BLaER1 treated with 17β-estradiol and CSF1 and Interleukin-3, amounts not matched to agents 10 nM and 100 nM (cell line): Measurements from ENCODE around the gene RPS6KA4.

Source experiments
- H3K27ac ChIP-seq, 11 experiments: shearing (Covaris generic); formaldehyde crosslinking; 2 replicates each; pipeline ENCODE4 v1.8.1; 2022
- H3K27me3 ChIP-seq, 11 experiments: shearing (Covaris generic); formaldehyde crosslinking; 2 replicates each; pipeline ENCODE4 v1.8.1; 2022
- H3K36me3 ChIP-seq, 11 experiments: shearing (Covaris generic); formaldehyde crosslinking; 2 replicates each; pipeline ENCODE4 v1.8.1; 2022
- H3K4me1 ChIP-seq, 10 experiments: shearing (Covaris generic); formaldehyde crosslinking; 2 replicates each; pipeline ENCODE4 v1.8.1; 2022
- H3K4me2 ChIP-seq, 11 experiments: shearing (Covaris generic); formaldehyde crosslinking; 2 replicates each; pipeline ENCODE4 v1.8.1; 2022
- H3K4me3 ChIP-seq, 10 experiments: shearing (Covaris generic); formaldehyde crosslinking; 2 replicates each; pipeline ENCODE4 v1.8.1; 2022
- H3K9ac ChIP-seq, 11 experiments: shearing (Covaris generic); formaldehyde crosslinking; 2 replicates each; pipeline ENCODE4 v1.8.1; 2022
- H3K9me3 ChIP-seq, 11 experiments: shearing (Covaris generic); formaldehyde crosslinking; replicated peaks in 1 of 11; 2 replicates each; pipeline ENCODE4 v1.8.1; 2022
- H4K20me1 ChIP-seq, 11 experiments: shearing (Covaris generic); formaldehyde crosslinking; 2 replicates each; pipeline ENCODE4 v1.8.1; 2022
- Cebpa-rat ChIP-seq, 11 experiments: shearing (Covaris generic); IDR thresholded peaks; 2 replicates each; pipeline ENCODE4 v1.8.1; 2022

The RPS6KA4 gene

DNA sequence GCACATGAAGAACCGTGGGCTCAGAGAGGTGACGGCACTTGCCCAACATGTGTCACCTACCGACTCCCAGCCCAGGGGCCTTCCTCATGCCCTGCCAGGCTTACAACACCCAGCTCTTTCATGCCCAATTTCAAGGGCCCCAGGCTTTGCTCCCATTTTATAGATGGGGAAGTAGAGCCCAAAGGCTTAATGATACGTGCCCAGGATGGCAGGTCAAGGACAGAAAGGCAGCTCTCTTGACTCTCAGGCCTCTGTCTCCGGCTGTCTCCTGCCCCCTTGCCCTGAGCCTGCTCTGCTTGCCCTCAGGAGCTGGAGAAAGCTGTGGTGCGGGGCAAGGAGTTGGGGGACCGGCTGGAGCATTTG, 10.0 kb upstream of the RPS6KA4 start:
- H3K4me1 ChIP-seq, result peaks cover 35 to 96% (median 81%) of the 10 kb centered on the region in 10 experiments
- H3K27ac ChIP-seq, result no peak overlapping the region
- no peak for TF ChIP-seq Cebpa-rat (IDR thresholded peaks at IDR 0.05)
- H3K4me3 ChIP-seq, result no peak overlapping the region
- no peaks in the 10 kb centered on the region for H3K9me3 ChIP-seq
- no peak overlapping the region for H3K9ac ChIP-seq
- peak overlapping the region in 7 of 11 experiments; percentile 3 to 49 (median 39); a peak in 8 of 22 replicates for H3K4me2 ChIP-seq
- no peaks in the 10 kb centered on the region; a peak in 2 of 22 replicates for H3K36me3 ChIP-seq
- peaks cover 0 to 27% (median 15%) of the 10 kb centered on the region in 11 experiments; a peak in 11 of 22 replicates for H4K20me1 ChIP-seq
- peaks cover 0 to 45% (median 0%) of the 10 kb centered on the region in 11 experiments; a peak in 7 of 22 replicates for H3K27me3 ChIP-seq

DNA sequence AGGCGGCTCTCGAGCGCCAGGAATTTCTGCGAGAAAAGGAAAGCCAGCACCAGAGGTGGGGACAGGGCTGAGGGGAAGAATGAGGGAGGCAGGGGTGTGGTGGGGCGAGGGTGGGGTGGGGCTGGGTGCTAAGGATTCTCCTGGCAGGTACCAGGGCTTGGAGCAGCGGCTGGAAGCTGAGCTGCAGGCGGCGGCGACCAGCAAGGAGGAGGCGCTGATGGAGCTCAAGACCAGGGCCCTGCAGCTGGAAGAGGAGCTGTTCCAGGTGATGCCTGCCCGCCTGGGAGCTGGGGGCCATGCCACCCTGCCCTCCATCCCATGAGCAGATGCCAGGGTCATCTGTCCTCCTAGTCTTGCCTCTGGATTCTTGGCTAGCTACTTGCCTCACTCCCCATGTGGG, 9.6 kb upstream of the RPS6KA4 start:
- Histone ChIP-seq H3K9me3 (no peaks in the 10 kb centered on the region), H3K36me3 (no peaks in the 10 kb centered on the region; a peak in 1 of 22 replicates), H4K20me1 (peaks cover 0 to 27% (median 15%) of the 10 kb centered on the region in 11 experiments; a peak in 11 of 22 replicates), H3K27me3 (peaks cover 0 to 45% (median 0%) of the 10 kb centered on the region in 11 experiments; a peak in 7 of 22 replicates), H3K27ac (no peak overlapping the region), H3K4me1 (peaks cover 35 to 96% (median 83%) of the 10 kb centered on the region in 10 experiments), H3K4me2 (peak overlapping the region in 8 of 11 experiments; percentile 2 to 99 (median 94); a peak in 15 of 22 replicates), H3K9ac (no peak overlapping the region), H3K4me3 (no peak overlapping the region)
- TF ChIP-seq Cebpa-rat (IDR thresholded peaks at IDR 0.05), result no peak

DNA sequence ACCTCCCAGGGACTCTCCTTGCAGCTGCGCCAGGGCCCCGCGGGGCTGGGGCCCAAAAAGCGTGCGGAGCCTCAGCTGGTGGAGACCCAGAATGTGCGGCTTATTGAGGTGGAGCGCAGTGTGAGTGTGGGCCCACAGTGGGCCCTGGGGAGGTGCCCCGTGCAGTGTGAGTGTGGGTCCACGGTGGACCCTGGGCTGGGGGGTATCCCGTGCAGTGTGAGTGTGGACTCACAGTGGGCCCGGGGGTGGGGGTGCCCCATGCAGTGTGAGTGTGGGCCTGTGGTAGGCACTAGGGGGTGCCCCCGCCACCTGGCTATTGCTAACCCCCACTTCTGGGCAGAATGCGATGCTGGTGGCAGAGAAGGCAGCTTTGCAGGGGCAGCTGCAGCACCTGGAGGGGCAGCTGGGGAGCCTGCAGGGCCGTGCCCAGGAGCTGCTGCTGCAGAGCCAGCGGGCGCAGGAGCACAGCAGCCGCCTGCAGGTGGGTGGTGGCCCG, 7.8 kb upstream of the RPS6KA4 start:
- peak overlapping the region in 5 of 11 experiments; percentile 13 to 66 (median 36); a peak in 6 of 22 replicates for H3K27ac ChIP-seq
- peak overlapping the region in 5 of 11 experiments; percentile 52 to 66 (median 61); a peak in 10 of 22 replicates for H3K9ac ChIP-seq
- peak overlapping the region in 3 of 10 experiments; percentile 5 to 44 (median 44); a peak in 3 of 20 replicates for H3K4me3 ChIP-seq
- no peaks in the 10 kb centered on the region for H3K9me3 ChIP-seq
- peaks cover 0 to 45% (median 0%) of the 10 kb centered on the region in 11 experiments; a peak in 7 of 22 replicates for H3K27me3 ChIP-seq
- peaks cover 46 to 97% (median 88%) of the 10 kb centered on the region in 10 experiments for H3K4me1 ChIP-seq
- H4K20me1 ChIP-seq, result peaks cover 0 to 27% (median 15%) of the 10 kb centered on the region in 11 experiments; a peak in 11 of 22 replicates
- no peak for TF ChIP-seq Cebpa-rat (IDR thresholded peaks at IDR 0.05)
- no peaks in the 10 kb centered on the region for H3K36me3 ChIP-seq
- peak overlapping the region; percentile 52 to 99 (median 92) for H3K4me2 ChIP-seq

DNA sequence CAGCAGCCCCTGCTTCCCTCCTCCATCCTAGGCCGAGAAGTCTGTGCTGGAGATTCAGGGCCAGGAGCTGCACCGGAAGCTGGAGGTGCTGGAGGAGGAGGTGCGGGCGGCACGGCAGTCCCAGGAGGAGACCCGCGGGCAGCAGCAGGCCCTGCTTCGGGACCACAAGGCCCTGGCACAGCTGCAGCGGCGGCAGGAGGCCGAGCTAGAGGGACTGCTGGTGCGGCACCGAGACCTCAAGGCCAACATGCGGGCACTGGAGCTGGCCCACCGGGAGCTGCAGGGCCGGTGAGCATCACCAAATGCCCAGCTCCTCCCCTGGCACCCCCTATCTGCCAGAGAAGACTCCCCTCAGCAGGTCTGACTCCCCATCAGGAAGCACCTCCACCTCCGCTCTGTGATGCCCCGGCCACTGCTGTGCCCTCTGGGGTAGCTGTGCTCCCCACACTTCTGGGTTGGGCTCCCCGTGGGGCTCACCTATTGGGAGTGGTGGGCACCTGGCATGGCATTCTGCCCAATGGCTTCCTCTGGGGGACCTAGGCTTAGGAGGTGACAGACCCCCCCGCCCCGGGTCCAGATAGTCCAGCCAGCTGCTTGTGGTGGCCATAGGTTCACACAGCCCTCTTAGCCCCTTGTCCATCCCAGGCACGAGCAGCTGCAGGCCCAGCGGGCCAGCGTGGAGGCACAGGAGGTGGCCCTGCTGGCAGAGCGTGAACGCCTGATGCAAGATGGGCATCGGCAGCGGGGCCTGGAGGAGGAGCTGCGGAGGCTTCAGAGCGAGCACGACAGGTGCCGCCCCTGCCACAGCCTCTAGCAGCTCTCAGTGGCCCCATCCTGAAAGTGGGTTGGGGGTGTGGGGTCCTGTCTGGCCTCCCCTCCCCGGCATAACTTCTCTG, 6.6 kb upstream of the RPS6KA4 start:
- TF ChIP-seq Cebpa-rat (IDR thresholded peaks at IDR 0.05), result no peak
- Histone ChIP-seq H3K27me3 (peaks cover 0 to 45% (median 0%) of the 10 kb centered on the region in 11 experiments; a peak in 7 of 22 replicates), H3K4me2 (peak overlapping the region; percentile 52 to 99 (median 92)), H3K4me1 (peaks cover 52 to 99% (median 92%) of the 10 kb centered on the region in 10 experiments), H3K4me3 (peak overlapping the region in 5 of 10 experiments; percentile 5 to 44 (median 19); a peak in 8 of 20 replicates), H3K9me3 (no peaks in the 10 kb centered on the region), H3K27ac (peak overlapping the region in 7 of 11 experiments; percentile 12 to 66 (median 36); a peak in 11 of 22 replicates), H3K36me3 (no peaks in the 10 kb centered on the region), H4K20me1 (peaks cover 0 to 27% (median 15%) of the 10 kb centered on the region in 11 experiments; a peak in 11 of 22 replicates), H3K9ac (peak overlapping the region in 8 of 11 experiments; percentile 28 to 66 (median 54); a peak in 14 of 22 replicates)

DNA sequence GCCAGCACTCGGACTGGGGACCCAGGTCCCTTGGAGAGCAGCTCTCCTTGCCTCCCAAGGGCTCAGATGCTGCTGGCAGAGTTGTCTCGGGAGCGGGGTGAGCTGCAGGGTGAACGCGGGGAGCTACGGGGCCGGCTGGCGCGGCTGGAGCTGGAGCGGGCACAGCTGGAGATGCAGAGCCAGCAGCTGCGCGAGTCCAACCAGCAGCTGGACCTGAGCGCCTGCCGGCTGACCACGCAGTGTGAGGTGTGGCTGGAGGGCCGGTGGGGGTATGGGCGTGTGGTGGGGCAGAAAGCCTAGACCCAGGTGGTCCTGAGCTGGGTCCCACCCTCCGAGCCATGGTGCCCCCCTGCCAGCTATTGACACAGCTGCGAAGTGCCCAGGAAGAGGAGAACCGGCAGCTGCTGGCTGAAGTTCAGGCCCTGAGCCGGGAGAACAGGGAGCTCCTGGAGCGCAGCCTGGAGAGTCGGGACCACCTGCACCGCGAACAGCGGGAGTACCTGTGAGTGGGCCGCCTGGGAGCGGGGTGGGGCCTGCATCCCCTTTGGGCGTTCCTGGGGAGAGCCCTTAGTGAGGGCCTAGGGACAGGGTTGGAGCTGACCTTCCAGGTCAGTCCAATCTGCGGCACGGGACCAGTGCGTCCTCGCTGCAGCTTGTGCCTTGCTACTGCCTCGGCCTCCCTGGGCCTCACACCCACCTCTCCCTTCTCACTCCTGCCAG, 5.8 kb upstream of the RPS6KA4 start:
- Histone ChIP-seq H3K4me2 (peak overlapping the region; percentile 52 to 99 (median 92)), H3K9me3 (no peaks in the 10 kb centered on the region), H3K27ac (peak overlapping the region in 1 of 11 experiments; percentile 66; a peak in 3 of 22 replicates), H3K9ac (peak overlapping the region in 7 of 11 experiments; percentile 28 to 66 (median 56); a peak in 7 of 22 replicates), H3K36me3 (no peaks in the 10 kb centered on the region), H3K27me3 (peaks cover 0 to 45% (median 0%) of the 10 kb centered on the region in 11 experiments; a peak in 7 of 22 replicates), H4K20me1 (peaks cover 0 to 27% (median 15%) of the 10 kb centered on the region in 11 experiments; a peak in 11 of 22 replicates), H3K4me3 (peak overlapping the region in 1 of 10 experiments; percentile 44; a peak in 1 of 20 replicates), H3K4me1 (peaks cover 60 to 99% (median 96%) of the 10 kb centered on the region in 10 experiments)
- no peak for TF ChIP-seq Cebpa-rat (IDR thresholded peaks at IDR 0.05)

DNA sequence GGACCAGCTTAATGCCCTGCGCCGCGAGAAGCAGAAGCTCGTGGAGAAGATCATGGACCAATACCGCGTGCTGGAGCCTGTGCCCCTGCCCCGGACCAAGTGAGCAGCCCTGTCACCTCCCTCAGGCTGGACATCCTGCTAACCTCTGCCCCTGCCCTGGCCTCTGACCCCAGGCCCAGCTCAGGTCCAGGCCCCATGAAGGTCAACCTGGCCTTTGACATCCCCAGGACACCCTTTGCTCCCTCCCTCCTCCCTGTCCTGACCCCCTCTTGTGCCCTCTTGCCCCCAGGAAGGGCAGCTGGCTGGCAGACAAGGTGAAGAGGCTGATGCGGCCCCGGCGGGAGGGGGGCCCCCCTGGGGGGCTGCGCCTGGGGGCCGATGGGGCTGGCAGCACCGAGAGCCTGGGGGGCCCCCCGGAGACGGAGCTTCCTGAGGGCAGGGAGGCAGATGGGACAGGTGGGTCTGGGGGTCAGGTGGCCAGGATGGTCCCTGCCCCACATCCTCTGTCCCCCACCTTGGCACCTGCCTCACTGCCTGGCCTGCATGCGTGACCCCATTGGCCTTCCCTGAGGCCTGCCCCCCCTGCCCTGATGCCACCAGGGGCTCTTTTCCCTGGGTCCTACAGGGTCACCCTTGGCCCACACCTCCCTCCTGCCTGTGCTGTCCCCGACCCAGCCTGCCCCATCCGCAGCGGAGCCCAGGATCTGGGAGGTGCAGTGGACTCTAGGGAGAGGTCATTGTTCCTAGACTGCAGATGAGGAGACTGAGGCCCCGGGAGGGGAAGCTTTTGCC, 5.1 kb upstream of the RPS6KA4 start:
- no peak for TF ChIP-seq Cebpa-rat (IDR thresholded peaks at IDR 0.05)
- Histone ChIP-seq H3K9ac (peak overlapping the region in 3 of 11 experiments; percentile 14 to 61 (median 56); a peak in 5 of 22 replicates), H3K4me2 (peak overlapping the region in 9 of 11 experiments; percentile 79 to 99 (median 94); a peak in 19 of 22 replicates), H3K9me3 (no peaks in the 10 kb centered on the region), H3K4me1 (peaks cover 66 to 99% (median 96%) of the 10 kb centered on the region in 10 experiments), H3K4me3 (no peak overlapping the region), H3K36me3 (no peaks in the 10 kb centered on the region), H3K27ac (no peak overlapping the region), H3K27me3 (peaks cover 0 to 45% (median 0%) of the 10 kb centered on the region in 11 experiments; a peak in 7 of 22 replicates), H4K20me1 (peaks cover 0 to 31% (median 15%) of the 10 kb centered on the region in 11 experiments; a peak in 11 of 22 replicates)

DNA sequence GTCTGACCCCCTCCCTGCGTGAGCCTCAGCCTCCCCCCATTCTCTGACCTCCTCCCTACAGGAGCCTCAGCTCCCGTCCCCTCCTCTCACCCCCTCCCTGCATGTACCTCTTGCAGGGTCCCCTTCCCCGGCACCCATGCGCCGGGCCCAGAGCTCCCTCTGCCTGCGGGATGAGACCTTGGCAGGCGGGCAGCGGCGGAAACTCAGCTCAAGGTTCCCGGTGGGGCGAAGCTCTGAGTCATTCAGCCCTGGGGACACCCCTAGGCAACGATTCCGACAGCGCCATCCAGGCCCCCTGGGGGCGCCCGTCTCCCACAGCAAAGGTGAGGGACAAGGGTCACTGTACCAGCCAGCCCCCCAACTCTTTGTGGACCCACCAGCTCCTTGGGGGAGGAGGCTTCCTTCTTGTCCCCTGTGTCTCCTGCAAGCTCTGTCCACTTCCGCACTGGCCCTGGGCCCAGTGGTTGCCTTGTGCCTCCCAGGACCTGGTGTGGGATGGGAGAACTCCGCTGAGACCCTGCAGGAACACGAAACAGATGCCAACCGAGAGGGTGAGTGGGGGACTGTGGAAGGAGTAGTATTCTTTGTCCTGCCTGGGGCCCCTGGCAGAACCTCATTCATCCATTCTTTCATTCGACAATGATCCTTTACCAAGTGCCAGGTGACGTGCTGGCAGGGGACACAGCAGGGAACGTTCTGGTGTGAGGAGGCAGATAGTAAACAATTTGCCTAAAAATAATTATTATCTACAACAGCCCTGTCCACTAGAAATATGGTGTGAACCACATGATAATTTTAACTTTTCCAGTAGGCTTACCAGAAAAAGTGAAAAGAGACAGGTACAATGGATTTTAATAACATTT, 3.7 kb upstream of the RPS6KA4 start:
- H4K20me1 ChIP-seq, result peaks cover 0 to 41% (median 21%) of the 10 kb centered on the region in 11 experiments; a peak in 14 of 22 replicates
- peaks cover 76 to 99% (median 96%) of the 10 kb centered on the region in 10 experiments for H3K4me1 ChIP-seq
- H3K36me3 ChIP-seq, result no peaks in the 10 kb centered on the region
- peak overlapping the region in 5 of 10 experiments; percentile 6 to 45 (median 28); a peak in 7 of 20 replicates for H3K4me3 ChIP-seq
- H3K9me3 ChIP-seq, result no peaks in the 10 kb centered on the region
- peak overlapping the region in 9 of 11 experiments; percentile 43 to 65 (median 57); a peak in 17 of 22 replicates for H3K27ac ChIP-seq
- peak overlapping the region; percentile 58 to 90 (median 80) for H3K4me2 ChIP-seq
- peak overlapping the region; percentile 1 to 70 (median 44); a peak in 15 of 22 replicates for H3K9ac ChIP-seq
- peaks cover 0 to 36% (median 0%) of the 10 kb centered on the region in 11 experiments; a peak in 7 of 22 replicates for H3K27me3 ChIP-seq
- TF ChIP-seq Cebpa-rat (IDR thresholded peaks at IDR 0.05), result no peak
